ENCODE measurements around the gene ZNF225.

- no peak for TF ChIP-seq POLR2A (IDR thresholded peaks at IDR 0.05; ENCODE audit: low read depth, low read length)
- 0 out of 2 replicates have a peak, but pooled peaks have one; percentile 9 for TF ChIP-seq RAD21 (IDR thresholded peaks at IDR 0.05; ENCODE audit: low read length)
- TF ChIP-seq RFX5 (IDR thresholded peaks at IDR 0.05; ENCODE audit: low read depth, low read length) = no peak
- TF ChIP-seq RCOR1 (IDR thresholded peaks at IDR 0.05; ENCODE audit: insufficient replicate concordance, low read length) = no peak
- TF ChIP-seq NFE2L2 (IDR thresholded peaks at IDR 0.05; ENCODE audit: low read depth, low read length) = no peak
- peak; percentile 14; the same call in 1 of the 2 replicates for TF ChIP-seq CTCF (conservative IDR thresholded peaks at IDR 0.05; ENCODE audit: low read depth, low read length)
- TF ChIP-seq CEBPB (IDR thresholded peaks at IDR 0.05; ENCODE audit: low read depth, low read length) = no peak
- no peak for TF ChIP-seq MXI1 (IDR thresholded peaks at IDR 0.05; ENCODE audit: borderline replicate concordance, low read depth, low read length)
- no peak for TF ChIP-seq FOS (IDR thresholded peaks at IDR 0.05; ENCODE audit: low read depth, low read length)
- no peak for TF ChIP-seq CHD1 (IDR thresholded peaks at IDR 0.05; ENCODE audit: low read depth, low read length)
- TF ChIP-seq ELK1 (IDR thresholded peaks at IDR 0.05; ENCODE audit: borderline replicate concordance, low read depth, low read length) = no peak
- no peak for TF ChIP-seq SMC3 (IDR thresholded peaks at IDR 0.05; ENCODE audit: low read depth, low read length)
- no peak for TF ChIP-seq BHLHE40 (IDR thresholded peaks at IDR 0.05; ENCODE audit: low read depth, low read length)
Observed at GRCh38 chr19:44072543-44073401, 40.4 kb upstream of the ZNF225 start.
